22Rv1 (cell line): ENCODE data around the gene DKKL1.

ENCODE experiments used
- CTCF ChIP-seq: fragments of 450-650 bp; IDR thresholded peaks from 2 replicates; pipeline ENCODE4 v1.5.1; 2017; ENCODE audit warnings: mild to moderate bottlenecking
- ZFX ChIP-seq: fragments of 450-650 bp; IDR thresholded peaks from 2 replicates; pipeline ENCODE4 v1.6.1; 2017; ENCODE audit warnings: antibody characterized with exemption, borderline replicate concordance

DNA sequence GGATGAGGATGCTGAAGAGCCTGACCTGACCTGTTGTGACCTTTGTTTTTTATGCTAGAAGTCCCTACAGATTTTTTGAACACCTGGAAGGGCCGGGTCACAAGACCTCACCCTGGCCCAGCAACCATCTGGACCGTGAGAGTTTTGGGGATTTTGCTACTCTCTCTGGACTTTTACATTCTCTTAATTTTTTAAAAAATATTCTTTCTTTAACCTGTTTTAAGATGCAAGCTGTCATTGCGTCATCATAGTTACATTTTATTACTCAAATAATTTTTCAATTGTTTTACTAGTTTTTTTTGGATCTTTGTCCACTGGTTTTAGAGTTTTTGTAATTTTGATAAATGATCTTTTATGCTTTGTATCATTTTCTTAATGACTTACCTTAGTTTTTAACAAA is 7.5 kb downstream of the DKKL1 start:
- TF ChIP-seq CTCF (no peak), ZFX (no peak)
